GM18505 (cell line): ENCODE measurements around the gene TXNDC5.
"Not testable (repeated sequence)": the region's sequence is repeated elsewhere in the genome, so short reads cannot be mapped to it uniquely, and the experiment has no call there.

Source experiments
- ATAC-seq: cut with Tn5 transposase; IDR thresholded peaks from one replicate; pipeline ENCODE4 v1.9.1; 2021; ENCODE audit not compliant: unreplicated experiment
- POLR2A ChIP-seq: IDR thresholded peaks from 4 replicates; pipeline ENCODE4 v1.6.1; 2011; ENCODE audit warnings: borderline replicate concordance; ENCODE audit not compliant: insufficient read depth, insufficient read length; ENCODE audit errors: extremely low read depth

TXNDC5 gene

GRCh38 chr6:7896465-7896987 lies 14.1 kb downstream of the TXNDC5 start:
- ATAC-seq: no peak
- TF ChIP-seq POLR2A: no peak

DNA sequence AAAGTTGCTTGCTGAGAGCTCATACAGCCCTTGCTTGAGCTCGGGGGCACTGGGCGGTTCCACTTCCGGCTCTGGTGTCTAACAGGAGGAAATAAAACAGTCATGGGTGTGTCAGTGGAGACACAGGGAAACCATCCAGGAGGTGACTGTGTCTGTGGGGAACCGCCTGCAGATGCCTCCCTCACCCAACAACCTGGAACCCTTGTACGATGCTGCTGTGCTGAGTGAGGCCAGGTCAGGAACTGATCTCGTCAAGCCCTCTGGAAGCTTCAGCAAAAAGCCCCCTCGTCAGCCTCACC lies 15.5 kb downstream of the TXNDC5 start:
- ATAC-seq: no peak
- TF ChIP-seq POLR2A: no peak

- TF ChIP-seq POLR2A: peak; percentile 30
- ATAC-seq: no peak
Observed at GRCh38 chr6:7894262-7895124, 16.1 kb downstream of the TXNDC5 start.

DNA sequence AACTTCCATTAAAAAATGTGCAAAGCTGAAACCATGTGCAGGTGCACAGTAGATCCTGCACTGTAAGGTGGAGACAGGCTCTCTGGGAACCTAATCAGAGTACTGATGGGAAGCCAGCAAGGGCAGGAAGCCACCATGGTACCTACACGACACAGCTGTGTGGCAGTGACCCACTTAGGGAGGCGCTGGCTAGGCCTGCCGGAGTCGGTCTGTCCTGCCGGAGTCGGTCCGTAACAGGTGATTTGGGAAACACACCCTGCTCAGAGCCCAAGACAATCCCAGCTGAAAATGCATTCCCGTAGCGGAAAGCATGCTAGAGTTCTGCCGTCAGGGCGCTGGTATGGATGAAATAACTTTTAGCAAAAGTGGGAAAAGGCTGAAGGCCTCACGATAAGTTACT lies 17.2 kb downstream of the TXNDC5 start:
- TF ChIP-seq POLR2A: peak; percentile 44
- no peak for ATAC-seq

DNA sequence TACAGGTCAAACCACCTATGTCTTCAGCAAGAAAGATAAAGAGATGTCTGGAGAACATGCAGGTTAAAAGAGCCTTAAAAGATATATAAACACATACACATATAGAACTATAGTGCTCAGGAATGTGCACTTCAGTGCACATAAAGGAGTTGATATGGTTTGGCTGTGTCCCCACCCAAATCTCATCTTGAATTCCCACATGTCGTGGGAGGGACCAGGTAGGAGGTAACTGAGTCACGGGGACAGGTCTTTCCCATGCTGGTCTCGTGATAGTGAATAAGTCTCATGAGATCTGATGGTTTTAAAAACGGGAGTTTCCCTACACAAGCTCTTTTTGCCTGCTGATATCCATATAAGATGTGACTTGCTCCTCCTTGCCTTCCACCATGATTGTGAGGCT lies 18.2 kb downstream of the TXNDC5 start:
- not testable (repeated sequence) for ATAC-seq

DNA sequence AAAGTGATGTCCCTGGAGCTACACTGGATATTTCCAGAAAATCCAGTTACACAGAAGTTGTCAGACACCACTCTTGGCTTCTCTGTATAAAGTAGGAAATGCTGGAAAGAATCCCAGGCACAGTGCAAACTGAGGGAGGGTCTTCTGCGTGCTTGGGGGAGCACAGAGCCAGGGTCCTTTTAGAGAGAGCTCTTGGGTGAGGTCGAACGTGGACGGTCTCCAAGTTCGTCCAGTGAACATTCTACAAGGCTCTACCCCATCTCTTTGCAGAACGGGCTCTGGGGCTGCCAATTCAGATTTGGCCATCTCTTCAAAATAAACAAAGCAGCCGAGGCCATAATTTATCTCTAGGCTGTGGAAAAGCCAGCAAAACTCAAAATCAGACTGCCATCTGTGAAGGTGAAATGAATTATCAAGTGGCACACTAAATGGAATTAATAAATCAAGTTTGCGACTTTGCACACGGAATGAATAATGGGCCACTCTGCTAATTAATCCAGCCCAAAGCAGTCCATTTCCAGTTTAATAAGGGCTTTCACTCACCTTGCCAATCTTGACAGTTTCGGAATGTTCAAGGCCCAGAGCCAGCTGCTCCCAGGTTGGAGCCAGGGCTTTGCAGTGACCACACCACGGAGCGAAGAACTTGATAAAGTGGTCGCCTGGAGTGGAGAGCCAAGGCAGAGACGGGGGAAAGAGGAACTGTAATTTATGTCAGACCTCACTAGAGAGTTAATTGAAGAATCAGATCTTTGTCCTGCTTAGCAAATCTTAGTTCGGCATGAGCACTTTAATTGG lies 19.3 kb downstream of the TXNDC5 start:
- no peak for ATAC-seq
- TF ChIP-seq POLR2A: no peak

DNA sequence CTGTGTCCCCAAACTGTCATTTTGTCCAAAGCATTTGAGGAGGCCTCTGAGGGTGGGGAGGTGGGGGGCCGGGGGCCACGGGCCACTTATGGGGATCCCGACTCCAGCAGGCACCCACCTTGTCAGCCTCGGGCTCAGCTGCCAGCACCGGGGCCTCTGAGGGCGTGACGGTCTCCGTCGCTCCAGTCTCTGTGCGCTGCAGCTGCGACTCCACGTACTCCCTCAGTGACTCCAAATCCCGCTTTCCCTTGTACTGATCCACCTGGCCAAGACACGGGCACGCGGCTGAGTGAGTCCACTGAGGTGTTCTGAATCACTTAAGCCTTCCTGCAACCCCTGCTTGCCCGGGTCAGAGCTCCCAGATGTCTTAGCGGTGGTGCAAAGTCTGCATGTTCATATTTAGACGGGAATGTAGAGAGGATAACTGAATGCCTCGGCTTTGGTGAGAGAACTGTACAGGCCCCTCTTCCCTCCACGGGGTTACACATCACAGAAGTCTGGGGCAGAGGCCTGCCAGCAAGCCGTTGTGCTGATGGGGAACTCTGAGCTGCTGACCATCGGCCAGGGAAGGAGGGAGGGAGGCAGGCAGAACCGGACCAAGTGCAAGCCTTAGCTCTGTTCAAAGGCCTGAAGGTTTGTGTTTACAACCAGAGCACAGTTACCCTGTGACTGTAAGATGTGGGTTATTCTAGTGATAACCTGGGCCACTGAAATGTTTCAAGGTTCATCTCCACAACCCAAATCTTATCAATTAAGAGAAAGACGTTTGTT lies 21.8 kb downstream of the TXNDC5 start:
- TF ChIP-seq POLR2A: no peak
- no peak for ATAC-seq

- TF ChIP-seq POLR2A: peak; percentile 51
- ATAC-seq: no peak
Observed at GRCh38 chr6:7887278-7887991, 23.2 kb downstream of the TXNDC5 start.

- TF ChIP-seq POLR2A: peak; percentile 27
- no peak for ATAC-seq
Observed at GRCh38 chr6:7886132-7886531, 24.5 kb downstream of the TXNDC5 start.

- no peak for ATAC-seq
- no peak for TF ChIP-seq POLR2A
Observed at GRCh38 chr6:7883381-7883780, 27.2 kb downstream of the TXNDC5 start.

- ATAC-seq: no peak
- TF ChIP-seq POLR2A: no peak
Observed at GRCh38 chr6:7882505-7883257, 27.9 kb downstream of the TXNDC5 start.
